Testis (tissue), 2 donors: ENCODE measurements around the gene EP400.

Source experiments
- CTCF ChIP-seq, 3 experiments: fragments of 450-650 bp in 2 of 3; fragments of 200-600 bp in 1 of 3; sonication (generic) in 1 of 3; IDR thresholded peaks; one replicate each; pipeline ENCODE4 v1.5.1; 2016 to 2019; ENCODE audit warnings: antibody characterized with exemption in 3 of 3, mild to moderate bottlenecking in 2 of 3, moderate library complexity in 1 of 3
- POLR2A ChIP-seq: fragments of 450-650 bp; IDR thresholded peaks from one replicate; pipeline ENCODE4 v1.6.1; 2017; ENCODE audit warnings: antibody characterized with exemption, mild to moderate bottlenecking, moderate library complexity

GRCh38 chr12:131990980-131991305 lies 41.2 kb downstream of the EP400 start:
- TF ChIP-seq CTCF (IDR thresholded peaks at IDR 0.05) (no peak), POLR2A (no peak)
